GM23338 (cell line): ENCODE results near the gene GPR37L1. TPM values are rescaled to one million over a fixed set of nuclear protein-coding genes. Genes with fewer than 3 reads are reported as not detected.
"Not testable (repeated sequence)": the region's sequence is repeated elsewhere in the genome, so short reads cannot be mapped to it uniquely, and the experiment has no call there.

Source experiments
- ATAC-seq: fragments of 200-7000 bp; cut with Tn5 transposase; 3 replicates; pipeline ENCODE4 v1.9.1; 2020
- DNase-seq: peaks from one replicate; pipeline ENCODE4 v3.0.0-alpha.2; 2015; ENCODE audit warnings: low spot score
- H2AFZ ChIP-seq: fragments of 200-600 bp; sonication (generic); 2 replicates; pipeline ENCODE4 v1.8.0; 2016; ENCODE audit warnings: antibody characterized with exemption, mild to moderate bottlenecking, moderate library complexity
- H3F3A ChIP-seq: fragments of 200-600 bp; sonication (generic); replicated peaks from 2 replicates; pipeline ENCODE4 v1.8.0; 2017; ENCODE audit warnings: antibody characterized with exemption, mixed run types, low read depth
- H3K27ac ChIP-seq: fragments of 200-600 bp; sonication (generic); 2 replicates; pipeline ENCODE4 v1.6.1; 2016; ENCODE audit warnings: low read depth
- H3K27me3 ChIP-seq: fragments of 200-600 bp; sonication (generic); 2 replicates; pipeline ENCODE4 v1.8.0; 2016; ENCODE audit warnings: mild to moderate bottlenecking, mixed run types, moderate library complexity; ENCODE audit not compliant: insufficient read depth
- H3K36me3 ChIP-seq: fragments of 200-600 bp; sonication (generic); 2 replicates; pipeline ENCODE4 v1.8.0; 2016; ENCODE audit warnings: mild to moderate bottlenecking; ENCODE audit not compliant: insufficient read depth
- H3K4me1 ChIP-seq: fragments of 200-600 bp; sonication (generic); 2 replicates; pipeline ENCODE4 v1.8.0; 2016; ENCODE audit warnings: mild to moderate bottlenecking, moderate library complexity; ENCODE audit not compliant: insufficient read depth
- H3K4me2 ChIP-seq: fragments of 200-600 bp; sonication (generic); 2 replicates; pipeline ENCODE4 v1.7.1; 2017; ENCODE audit warnings: mixed run types
- H3K4me3 ChIP-seq: fragments of 200-600 bp; sonication (generic); 2 replicates; pipeline ENCODE4 v1.6.1; 2016; ENCODE audit warnings: mixed run types
- H3K79me2 ChIP-seq: fragments of 200-600 bp; sonication (generic); replicated peaks from 2 replicates; pipeline ENCODE4 v1.8.0; 2017; ENCODE audit warnings: mild to moderate bottlenecking; ENCODE audit not compliant: insufficient read depth
- H3K9me2 ChIP-seq: fragments of 200-600 bp; sonication (generic); 2 replicates; pipeline ENCODE4 v1.8.0; 2017; ENCODE audit not compliant: insufficient read depth
- H4K20me1 ChIP-seq: fragments of 200-600 bp; sonication (generic); replicated peaks from 2 replicates; pipeline ENCODE4 v1.8.0; 2017; ENCODE audit warnings: mild to moderate bottlenecking; ENCODE audit not compliant: insufficient read depth
- H3K27ac Mint-ChIP-seq: 2 replicates; pipeline ENCODE4 v1.8.0; 2020; ENCODE audit warnings: inconsistent platforms, mild to moderate bottlenecking, moderate library complexity, mixed read lengths
- H3K27me3 Mint-ChIP-seq: 3 replicates; pipeline ENCODE4 v1.8.0; 2022; ENCODE audit warnings: low read depth, mild to moderate bottlenecking, moderate library complexity, mixed read lengths, inconsistent platforms; ENCODE audit not compliant: insufficient read depth, poor library complexity
- H3K36me3 Mint-ChIP-seq: 3 replicates; pipeline ENCODE4 v1.8.0; 2021; ENCODE audit warnings: low read depth, mild to moderate bottlenecking, inconsistent platforms, moderate library complexity, mixed read lengths
- H3K4me1 Mint-ChIP-seq: 3 replicates; pipeline ENCODE4 v1.8.0; 2020; ENCODE audit warnings: mild to moderate bottlenecking, inconsistent platforms, mixed read lengths
- H3K4me3 Mint-ChIP-seq: 3 replicates; pipeline ENCODE4 v1.8.0; 2021; ENCODE audit warnings: moderate library complexity, mild to moderate bottlenecking, inconsistent platforms, mixed read lengths
- H3K9me3 Mint-ChIP-seq: 3 replicates; pipeline ENCODE4 v1.8.0; 2020; ENCODE audit warnings: moderate library complexity, mild to moderate bottlenecking, inconsistent platforms, mixed read lengths
- ETS1 ChIP-seq: IDR thresholded peaks from 2 replicates; pipeline ENCODE4 v1.6.1; 2016; ENCODE audit warnings: antibody characterized with exemption
- EZH2 ChIP-seq: fragments of 200-600 bp; sonication (generic); IDR thresholded peaks from one replicate; pipeline ENCODE4 v1.8.0; 2017; ENCODE audit warnings: antibody characterized with exemption, mild to moderate bottlenecking, low read depth; ENCODE audit not compliant: unreplicated experiment
- EZH2phosphoT487 ChIP-seq: fragments of 200-600 bp; sonication (generic); IDR thresholded peaks from one replicate; pipeline ENCODE4 v1.8.1; 2018; ENCODE audit warnings: antibody characterized with exemption; ENCODE audit not compliant: unreplicated experiment
- JUNB ChIP-seq: IDR thresholded peaks from one replicate; pipeline ENCODE4 v1.6.1; 2016; ENCODE audit warnings: antibody characterized with exemption; ENCODE audit not compliant: unreplicated experiment
- NANOG ChIP-seq: IDR thresholded peaks from 2 replicates; pipeline ENCODE4 v1.6.1; 2016; ENCODE audit warnings: antibody characterized with exemption, borderline replicate concordance
- POLR2AphosphoS5 ChIP-seq: IDR thresholded peaks from 2 replicates; pipeline ENCODE4 v1.6.1; 2016; ENCODE audit warnings: antibody characterized with exemption, low read depth
- STAT1 ChIP-seq: IDR thresholded peaks from one replicate; pipeline ENCODE4 v1.6.1; 2016; ENCODE audit warnings: antibody characterized with exemption; ENCODE audit not compliant: unreplicated experiment
- ZNF114 ChIP-seq: fragments of 250-450 bp; sonication (Bioruptor Pico); IDR thresholded peaks from 2 replicates; pipeline ENCODE4 v1.5.0; 2020; ENCODE audit warnings: mild to moderate bottlenecking, moderate library complexity
- ZNF331 ChIP-seq: fragments of 250-450 bp; sonication (Bioruptor Pico); IDR thresholded peaks from 2 replicates; pipeline ENCODE4 v1.5.0; 2020; ENCODE audit warnings: low read depth, mild to moderate bottlenecking, moderate library complexity
- ZNF462 ChIP-seq: fragments of 250-450 bp; sonication (Bioruptor Pico); IDR thresholded peaks from 2 replicates; pipeline ENCODE4 v1.5.0; 2020; ENCODE audit warnings: mild to moderate bottlenecking, moderate library complexity
- polyA plus RNA-seq: library from polyadenylated mRNA; unstranded; fragments of >200 nt; fragmentation: Nextera tagmentation; extraction: Ambion mirVana; gene quantifications from 2 replicates; pipeline ENCODE4 v1.2.1, GENCODE V29; 2016
- total RNA-seq: library from RNA; depleted of rRNA; stranded (reverse); fragments of >200 nt; shearing (Covaris generic); gene quantifications from 2 replicates; pipeline ENCODE4 v1.2.3, GENCODE V29; 2014
- TF ChIP-seq, protein P1 (sequence below), 2 experiments: fragments of 200-600 bp in 1 of 2; sonication (generic) in 1 of 2; conservative IDR thresholded peaks; 2 replicates each; pipeline versions ENCODE4 v1.5.1 to v1.6.1; 2016 to 2017; ENCODE audit warnings: antibody characterized with exemption in 2 of 2, low read depth in 2 of 2, mild to moderate bottlenecking in 2 of 2, moderate library complexity in 1 of 2

Gene GPR37L1
- total and polyA plus RNA-seq, 2 experiments from 2014 or later: 0.08 to 0.21 TPM

DNA sequence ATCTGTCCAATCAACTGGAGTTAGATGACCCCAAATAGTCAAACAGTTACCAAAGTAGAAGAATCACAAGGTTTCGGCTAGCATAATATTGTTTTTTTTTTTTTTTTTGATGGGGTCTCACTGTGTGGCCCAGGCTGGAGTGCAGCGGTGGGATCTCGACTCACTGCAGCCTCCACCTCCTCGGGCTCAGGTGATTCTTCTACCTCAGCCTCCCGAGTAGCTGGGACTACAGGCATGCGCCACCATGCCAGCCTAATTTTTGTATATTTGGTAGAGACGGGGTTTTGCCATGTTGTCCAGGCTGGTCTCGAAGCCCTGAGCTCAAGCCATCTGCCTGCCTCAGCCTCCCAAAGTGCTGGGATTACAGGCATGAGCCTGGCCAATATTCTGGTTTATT lies 23.0 kb downstream of the GPR37L1 start:
- H3K9me3 Mint-ChIP-seq, H3F3A ChIP-seq, DNase-seq, H3K9me2 ChIP-seq, H3K4me3 ChIP-seq, H4K20me1 ChIP-seq, H3K36me3 ChIP-seq, H3K36me3 Mint-ChIP-seq, ATAC-seq, H3K27ac ChIP-seq, H3K27me3 Mint-ChIP-seq, H3K27me3 ChIP-seq, H3K27ac Mint-ChIP-seq, H2AFZ ChIP-seq: not testable (repeated sequence)
- Mint-ChIP-seq H3K4me1 (peaks cover 11% of the 10 kb centered on the region), H3K4me3 (peak overlapping the region; percentile 92; the same call in 2 of the 3 replicates)
- Histone ChIP-seq H3K4me2 (peak overlapping the region; percentile 98), H3K4me1 (peaks cover 15% of the 10 kb centered on the region), H3K79me2 (peaks cover 30% of the 10 kb centered on the region)

- TF ChIP-seq ZNF331 (no peak), JUNB (no peak), EZH2 (no peak), STAT1 (no peak), POLR2AphosphoS5 (no peak), ETS1 (no peak), ZNF462 (no peak), NANOG (no peak), ZNF114 (no peak), EZH2phosphoT487 (no peak)
- TF ChIP-seq, protein P1, sequence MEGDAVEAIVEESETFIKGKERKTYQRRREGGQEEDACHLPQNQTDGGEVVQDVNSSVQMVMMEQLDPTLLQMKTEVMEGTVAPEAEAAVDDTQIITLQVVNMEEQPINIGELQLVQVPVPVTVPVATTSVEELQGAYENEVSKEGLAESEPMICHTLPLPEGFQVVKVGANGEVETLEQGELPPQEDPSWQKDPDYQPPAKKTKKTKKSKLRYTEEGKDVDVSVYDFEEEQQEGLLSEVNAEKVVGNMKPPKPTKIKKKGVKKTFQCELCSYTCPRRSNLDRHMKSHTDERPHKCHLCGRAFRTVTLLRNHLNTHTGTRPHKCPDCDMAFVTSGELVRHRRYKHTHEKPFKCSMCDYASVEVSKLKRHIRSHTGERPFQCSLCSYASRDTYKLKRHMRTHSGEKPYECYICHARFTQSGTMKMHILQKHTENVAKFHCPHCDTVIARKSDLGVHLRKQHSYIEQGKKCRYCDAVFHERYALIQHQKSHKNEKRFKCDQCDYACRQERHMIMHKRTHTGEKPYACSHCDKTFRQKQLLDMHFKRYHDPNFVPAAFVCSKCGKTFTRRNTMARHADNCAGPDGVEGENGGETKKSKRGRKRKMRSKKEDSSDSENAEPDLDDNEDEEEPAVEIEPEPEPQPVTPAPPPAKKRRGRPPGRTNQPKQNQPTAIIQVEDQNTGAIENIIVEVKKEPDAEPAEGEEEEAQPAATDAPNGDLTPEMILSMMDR (conservative IDR thresholded peaks at IDR 0.05; ENCODE audit: low read depth in 2 of 2): no peak
- Histone ChIP-seq H3K36me3 (no peaks in the 10 kb centered on the region), H3K4me2 (no peak overlapping the region), H3K27me3 (0 out of 2 replicates have a peak, but pooled peaks cover 7% of the 10 kb centered on the region), H3K79me2 (peaks cover 25% of the 10 kb centered on the region), H3F3A (0 out of 2 replicates have a peak, but pooled peaks cover 5% of the 10 kb centered on the region), H3K9me2 (no peaks in the 10 kb centered on the region), H3K27ac (no peak overlapping the region), H4K20me1 (no peaks in the 10 kb centered on the region; the same call in 1 of the 2 replicates), H2AFZ (no peak overlapping the region), H3K4me3 (no peak overlapping the region), H3K4me1 (peaks cover 15% of the 10 kb centered on the region)
- Mint-ChIP-seq H3K4me1 (peaks cover 11% of the 10 kb centered on the region), H3K9me3 (no peaks in the 10 kb centered on the region), H3K36me3 (no peaks in the 10 kb centered on the region), H3K27me3 (peaks cover 9% of the 10 kb centered on the region), H3K4me3 (no peak overlapping the region), H3K27ac (no peak overlapping the region)
- DNase-seq (no peak), ATAC-seq (no peak)
These were observed 23.6 kb downstream of the GPR37L1 start for GRCh38 chr1:202146279-202146678.
